HepG2 (cell line): ENCODE results near the gene DDRGK1. TPM values are rescaled to one million over a fixed set of nuclear protein-coding genes. Genes with fewer than 3 reads are reported as not detected.

Source experiments
- CBFB ChIP-seq: sonication (generic); formaldehyde crosslinking; IDR thresholded peaks from 2 replicates; pipeline ENCODE4 v1.4.0; 2020; ENCODE audit warnings: missing genetic modification reagents
- ERF ChIP-seq: IDR thresholded peaks from 2 replicates; pipeline ENCODE4 v1.6.1; 2018; ENCODE audit warnings: missing biosample characterization, missing genetic modification reagents
- HMG20A ChIP-seq: IDR thresholded peaks from 2 replicates; pipeline ENCODE4 v1.6.1; 2016; ENCODE audit warnings: borderline replicate concordance
- HNF4A ChIP-seq: sonication (generic); formaldehyde crosslinking; IDR thresholded peaks from 2 replicates; pipeline ENCODE4 v1.4.0; 2020; ENCODE audit warnings: missing genetic modification reagents
- HOXA9 ChIP-seq: sonication (generic); formaldehyde crosslinking; IDR thresholded peaks from 2 replicates; pipeline ENCODE4 v1.8.1; 2022; ENCODE audit warnings: missing genetic modification reagents, mild to moderate bottlenecking, moderate library complexity, borderline replicate concordance
- JUN ChIP-seq: sonication (generic); formaldehyde crosslinking; IDR thresholded peaks from 2 replicates; pipeline ENCODE4 v1.4.0; 2020; ENCODE audit warnings: mild to moderate bottlenecking, missing genetic modification reagents
- KMT2B ChIP-seq: IDR thresholded peaks from 2 replicates; pipeline ENCODE4 v1.6.1; 2016; ENCODE audit warnings: missing genetic modification reagents, missing compliant biosample characterization
- MBNL3 ChIP-seq: fragments of 250-450 bp; sonication (Bioruptor Pico); conservative IDR thresholded peaks from 2 replicates; pipeline ENCODE4 v1.8.0; 2022; ENCODE audit warnings: mild to moderate bottlenecking, inconsistent platforms
- NFATC3 ChIP-seq: sonication (generic); formaldehyde crosslinking; IDR thresholded peaks from 2 replicates; pipeline ENCODE4 v1.5.1; 2020; ENCODE audit warnings: mild to moderate bottlenecking, missing genetic modification reagents
- NR2F1 ChIP-seq, 2 experiments: fragments of 450-650 bp in 1 of 2; formaldehyde crosslinking in 1 of 2; IDR thresholded peaks; 2 replicates each; pipeline versions ENCODE4 v1.5.0 to v1.6.1; 2016 to 2020; ENCODE audit warnings: mild to moderate bottlenecking in 1 of 2, missing compliant biosample characterization in 1 of 2, missing genetic modification reagents in 1 of 2, moderate library complexity in 1 of 2
- POLR2G ChIP-seq: fragments of 200-400 bp; formaldehyde crosslinking; IDR thresholded peaks from 2 replicates; pipeline ENCODE4 v1.6.1; 2018; ENCODE audit warnings: mild to moderate bottlenecking, low read depth, low read length, moderate library complexity
- SMAD1 ChIP-seq: sonication (generic); formaldehyde crosslinking; IDR thresholded peaks from 2 replicates; pipeline ENCODE4 v1.4.0; 2020; ENCODE audit warnings: missing genetic modification reagents, low read depth, mild to moderate bottlenecking, borderline replicate concordance
- SNAI1 ChIP-seq: sonication (generic); formaldehyde crosslinking; IDR thresholded peaks from 2 replicates; pipeline ENCODE4 v1.5.0; 2020; ENCODE audit warnings: mild to moderate bottlenecking, missing genetic modification reagents, borderline replicate concordance
- SP5 ChIP-seq: IDR thresholded peaks from 2 replicates; pipeline ENCODE4 v1.6.1; 2016; ENCODE audit warnings: low read depth, borderline replicate concordance
- THYN1 ChIP-seq: sonication (generic); formaldehyde crosslinking; IDR thresholded peaks from 2 replicates; pipeline ENCODE4 v1.8.1; 2023; ENCODE audit warnings: low read depth, mild to moderate bottlenecking, moderate library complexity, missing genetic modification reagents, borderline replicate concordance
- TSC22D2 ChIP-seq: sonication (generic); formaldehyde crosslinking; IDR thresholded peaks from 2 replicates; pipeline ENCODE4 v1.5.1; 2020; ENCODE audit warnings: missing genetic modification reagents, mild to moderate bottlenecking, borderline replicate concordance
- USF2 ChIP-seq, 2 experiments: sonication (generic) in 1 of 2; formaldehyde crosslinking in 1 of 2; IDR thresholded peaks; 2 replicates each; pipeline versions ENCODE4 v1.5.1 to v1.6.1; 2011 to 2020; ENCODE audit warnings: borderline replicate concordance in 1 of 2, low read depth in 1 of 2, low read length in 1 of 2, mild to moderate bottlenecking in 1 of 2, missing genetic modification reagents in 1 of 2, moderate library complexity in 1 of 2
- ZBTB38 ChIP-seq: sonication (generic); formaldehyde crosslinking; IDR thresholded peaks from 2 replicates; pipeline ENCODE4 v1.5.1; 2020; ENCODE audit warnings: mild to moderate bottlenecking, missing genetic modification reagents
- ZNF253 ChIP-seq: sonication (generic); formaldehyde crosslinking; IDR thresholded peaks from 2 replicates; pipeline ENCODE4 v1.8.0; 2022; ENCODE audit warnings: mild to moderate bottlenecking, missing genetic modification reagents, borderline replicate concordance
- ZNF331 ChIP-seq: sonication (generic); formaldehyde crosslinking; IDR thresholded peaks from 2 replicates; pipeline ENCODE4 v1.4.0; 2020; ENCODE audit warnings: missing genetic modification reagents
- ZNF430 ChIP-seq: sonication (generic); formaldehyde crosslinking; IDR thresholded peaks from 2 replicates; pipeline ENCODE4 v1.9.0; 2021; ENCODE audit warnings: mild to moderate bottlenecking, missing genetic modification reagents
- ZNF451 ChIP-seq: sonication (generic); formaldehyde crosslinking; IDR thresholded peaks from 2 replicates; pipeline ENCODE4 v1.5.0; 2020; ENCODE audit warnings: mild to moderate bottlenecking, missing genetic modification reagents
- ZNF614 ChIP-seq: IDR thresholded peaks from 2 replicates; pipeline ENCODE4 v1.6.1; 2018; ENCODE audit warnings: missing biosample characterization, missing genetic modification reagents, inconsistent platforms, borderline replicate concordance
- ZNF720 ChIP-seq: sonication (generic); formaldehyde crosslinking; IDR thresholded peaks from 2 replicates; pipeline ENCODE4 v1.4.0; 2020; ENCODE audit warnings: missing genetic modification reagents
- ZNF724P ChIP-seq: sonication (generic); formaldehyde crosslinking; IDR thresholded peaks from 2 replicates; pipeline ENCODE4 v1.8.0; 2022; ENCODE audit warnings: missing genetic modification reagents, borderline replicate concordance
- ZNF788 ChIP-seq: sonication (generic); formaldehyde crosslinking; IDR thresholded peaks from 2 replicates; pipeline ENCODE4 v1.5.0; 2020; ENCODE audit warnings: mild to moderate bottlenecking, missing genetic modification reagents, borderline replicate concordance
- polyA plus RNA-seq, 8 experiments: library from polyadenylated mRNA; depleted of rRNA in 3 of 8; stranded (reverse) in 7 of 8; unstranded in 1 of 8; fragments of >200 nt; fragmentation: Illumina TruSeq in 4 of 8; extraction: Trizol in 4 of 8; gene quantifications; 2 replicates each; pipeline versions ENCODE4 v1.2.1 to v1.2.3, GENCODE V29; 2011 to 2016; ENCODE audit warnings: low read depth in 4 of 8, missing spikeins in 1 of 8, mixed read lengths in 1 of 8; ENCODE audit not compliant: insufficient read depth in 1 of 8
- total RNA-seq, 5 experiments: library from RNA; depleted of rRNA; stranded (reverse); fragments of >200 nt; fragmentation: Illumina TruSeq; extraction: Trizol; gene quantifications; 2 replicates each; pipeline ENCODE4 v1.2.3, GENCODE V29; 2016; ENCODE audit warnings: low read depth in 1 of 5
- TF ChIP-seq, protein P1 (sequence below): IDR thresholded peaks from 2 replicates; pipeline ENCODE4 v1.6.1; 2016; ENCODE audit warnings: low read depth

Gene DDRGK1
- total and polyA plus RNA-seq, 2 of the 13 experiments (the other 11 are each of a cell fraction or from before 2014, with no cell fraction given), result 96.7 to 149 TPM

DNA sequence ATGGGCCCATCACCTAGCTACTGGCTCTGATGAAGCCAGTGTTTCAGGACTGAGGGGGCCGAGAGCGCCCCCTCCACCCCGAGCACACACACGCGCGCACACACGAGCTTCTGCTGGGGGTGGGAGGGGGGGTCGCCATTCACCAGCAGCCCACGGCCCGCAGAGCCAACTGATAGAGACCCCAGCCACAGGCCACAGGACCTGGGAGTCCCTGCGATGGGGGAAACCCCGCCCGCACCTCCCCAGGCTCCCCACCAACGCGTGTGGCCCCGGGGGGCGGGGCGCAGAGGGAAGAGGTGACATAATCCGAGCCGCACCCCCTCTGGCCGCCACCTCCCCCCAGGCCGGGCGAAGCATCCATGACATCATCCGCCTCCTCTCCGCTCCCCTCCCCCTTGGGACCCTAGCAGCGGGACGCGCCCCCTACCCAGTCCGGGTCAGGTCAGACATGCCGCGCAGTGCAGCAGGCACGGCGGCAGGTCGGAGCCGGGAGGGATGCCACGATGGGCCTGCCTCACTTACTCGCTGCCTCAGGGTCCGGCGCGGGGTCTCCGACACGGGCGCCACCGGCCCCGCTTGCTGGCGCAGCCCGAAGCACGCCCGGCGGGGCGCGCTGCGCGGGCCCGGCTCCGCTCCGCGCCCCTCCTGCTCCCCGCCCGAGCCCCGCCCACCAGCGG is 31.4 kb downstream of the DDRGK1 start, which contains the start of gene LZTS3 (continued):
- TF ChIP-seq USF2 (IDR thresholded peaks at IDR 0.05; ENCODE audit: low read depth, low read length) (no peak), USF2 (CRISPR knock-in tag; IDR thresholded peaks at IDR 0.05; ENCODE audit: borderline replicate concordance) (no peak), SNAI1 (no peak), ZNF788 (0 out of 2 replicates have a peak, but pooled peaks have one; percentile 53), ZNF724P (CRISPR knock-in tag) (peak; percentile 73), MBNL3 (CRISPR knock-in tag) (no peak), KMT2B (CRISPR knock-in tag) (no peak), ERF (CRISPR knock-in tag) (0 out of 2 replicates have a peak, but pooled peaks have one; percentile 21), JUN (CRISPR knock-in tag) (peak; percentile 63; the same call in 1 of the 2 replicates), ZNF253 (no peak), SMAD1 (CRISPR knock-in tag) (no peak), SP5 (CRISPR knock-in tag) (peak; percentile 67; the same call in 1 of the 2 replicates), ZNF331 (CRISPR knock-in tag) (no peak), CBFB (no peak), ZNF430 (CRISPR knock-in tag) (0 out of 2 replicates have a peak, but pooled peaks have one; percentile 36), NR2F1 (CRISPR knock-in tag; IDR thresholded peaks at IDR 0.05) (no peak), ZBTB38 (no peak), THYN1 (CRISPR knock-in tag) (no peak), POLR2G (no peak), HNF4A (CRISPR knock-in tag) (no peak), ZNF720 (CRISPR knock-in tag) (no peak), TSC22D2 (CRISPR knock-in tag) (no peak), ZNF614 (CRISPR knock-in tag) (no peak), HOXA9 (CRISPR knock-in tag) (no peak), NFATC3 (0 out of 2 replicates have a peak, but pooled peaks have one; percentile 81), ZNF451 (CRISPR knock-in tag) (no peak), HMG20A (CRISPR knock-in tag) (no peak)
- TF ChIP-seq, protein P1, sequence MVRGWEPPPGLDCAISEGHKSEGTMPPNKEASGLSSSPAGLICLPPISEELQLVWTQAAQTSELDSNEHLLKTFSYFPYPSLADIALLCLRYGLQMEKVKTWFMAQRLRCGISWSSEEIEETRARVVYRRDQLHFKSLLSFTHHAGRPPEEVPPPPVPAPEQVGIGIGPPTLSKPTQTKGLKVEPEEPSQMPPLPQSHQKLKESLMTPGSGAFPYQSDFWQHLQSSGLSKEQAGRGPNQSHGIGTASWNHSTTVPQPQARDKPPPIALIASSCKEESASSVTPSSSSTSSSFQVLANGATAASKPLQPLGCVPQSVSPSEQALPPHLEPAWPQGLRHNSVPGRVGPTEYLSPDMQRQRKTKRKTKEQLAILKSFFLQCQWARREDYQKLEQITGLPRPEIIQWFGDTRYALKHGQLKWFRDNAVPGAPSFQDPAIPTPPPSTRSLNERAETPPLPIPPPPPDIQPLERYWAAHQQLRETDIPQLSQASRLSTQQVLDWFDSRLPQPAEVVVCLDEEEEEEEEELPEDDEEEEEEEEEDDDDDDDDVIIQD (CRISPR knock-in tag), result no peak
